ENCODE data around the gene NKX6-2.
"Not testable (repeated sequence)": the region's sequence is repeated elsewhere in the genome, so short reads cannot be mapped to it uniquely, and the experiment has no call there.

NKX6-2 gene

GRCh38 chr10:132792796-132793195 is 6.8 kb upstream of the NKX6-2 start:
- Histone ChIP-seq H3K4me1 (ENCODE audit: insufficient read depth, low read length, severe bottlenecking) (no peaks in the 10 kb centered on the region), H3K9me2 (ENCODE audit: low read depth, low read length) (no peaks in the 10 kb centered on the region), H3K27me3 (ENCODE audit: insufficient read depth, low read length) (no peaks in the 10 kb centered on the region), H3K4me2 (ENCODE audit: low read length) (no peak overlapping the region), H3F3A (ENCODE audit: insufficient read depth, low read length) (no peaks in the 10 kb centered on the region), H3K4me3 (ENCODE audit: low read depth, low read length, poor library complexity, severe bottlenecking) (no peak overlapping the region), H3K79me2 (ENCODE audit: insufficient read depth, low read length) (no peaks in the 10 kb centered on the region), H4K20me1 (ENCODE audit: insufficient read depth, low read length) (no peaks in the 10 kb centered on the region), H3K27ac (ENCODE audit: low read depth, low read length, poor library complexity, severe bottlenecking) (no peak overlapping the region), H3K9ac (ENCODE audit: low read length) (no peak overlapping the region), H3K36me3 (ENCODE audit: insufficient read depth, low read length) (no peaks in the 10 kb centered on the region), H3K9me3 (ENCODE audit: low read length) (no peaks in the 10 kb centered on the region), H2AFZ (ENCODE audit: low read length) (no peak overlapping the region)
- no peak for TF ChIP-seq EZH2 (IDR thresholded peaks at IDR 0.05; ENCODE audit: borderline replicate concordance, low read length)
- TF ChIP-seq, protein P1, sequence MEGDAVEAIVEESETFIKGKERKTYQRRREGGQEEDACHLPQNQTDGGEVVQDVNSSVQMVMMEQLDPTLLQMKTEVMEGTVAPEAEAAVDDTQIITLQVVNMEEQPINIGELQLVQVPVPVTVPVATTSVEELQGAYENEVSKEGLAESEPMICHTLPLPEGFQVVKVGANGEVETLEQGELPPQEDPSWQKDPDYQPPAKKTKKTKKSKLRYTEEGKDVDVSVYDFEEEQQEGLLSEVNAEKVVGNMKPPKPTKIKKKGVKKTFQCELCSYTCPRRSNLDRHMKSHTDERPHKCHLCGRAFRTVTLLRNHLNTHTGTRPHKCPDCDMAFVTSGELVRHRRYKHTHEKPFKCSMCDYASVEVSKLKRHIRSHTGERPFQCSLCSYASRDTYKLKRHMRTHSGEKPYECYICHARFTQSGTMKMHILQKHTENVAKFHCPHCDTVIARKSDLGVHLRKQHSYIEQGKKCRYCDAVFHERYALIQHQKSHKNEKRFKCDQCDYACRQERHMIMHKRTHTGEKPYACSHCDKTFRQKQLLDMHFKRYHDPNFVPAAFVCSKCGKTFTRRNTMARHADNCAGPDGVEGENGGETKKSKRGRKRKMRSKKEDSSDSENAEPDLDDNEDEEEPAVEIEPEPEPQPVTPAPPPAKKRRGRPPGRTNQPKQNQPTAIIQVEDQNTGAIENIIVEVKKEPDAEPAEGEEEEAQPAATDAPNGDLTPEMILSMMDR (IDR thresholded peaks at IDR 0.05; ENCODE audit: low read length) = no peak

GRCh38 chr10:132792099-132792498 is 6.2 kb upstream of the NKX6-2 start:
- not testable (repeated sequence) for H2AFZ ChIP-seq (ENCODE audit: low read length); H3K36me3 ChIP-seq (ENCODE audit: insufficient read depth, low read length); H3K4me2 ChIP-seq (ENCODE audit: low read length); H3K4me3 ChIP-seq (ENCODE audit: low read depth, low read length, poor library complexity, severe bottlenecking); H4K20me1 ChIP-seq (ENCODE audit: insufficient read depth, low read length); H3K79me2 ChIP-seq (ENCODE audit: insufficient read depth, low read length); H3F3A ChIP-seq (ENCODE audit: insufficient read depth, low read length); H3K9ac ChIP-seq (ENCODE audit: low read length); H3K9me3 ChIP-seq (ENCODE audit: low read length); H3K27ac ChIP-seq (ENCODE audit: low read depth, low read length, poor library complexity, severe bottlenecking); H3K4me1 ChIP-seq (ENCODE audit: insufficient read depth, low read length, severe bottlenecking); H3K9me2 ChIP-seq (ENCODE audit: low read depth, low read length); H3K27me3 ChIP-seq (ENCODE audit: insufficient read depth, low read length)

GRCh38 chr10:132790934-132791829 is 5.2 kb upstream of the NKX6-2 start:
- Histone ChIP-seq H3K4me3 (ENCODE audit: low read depth, low read length, poor library complexity, severe bottlenecking) (no peak overlapping the region), H4K20me1 (ENCODE audit: insufficient read depth, low read length) (no peaks in the 10 kb centered on the region), H3K9me3 (ENCODE audit: low read length) (no peaks in the 10 kb centered on the region), H2AFZ (ENCODE audit: low read length) (no peak overlapping the region), H3K4me1 (ENCODE audit: insufficient read depth, low read length, severe bottlenecking) (no peaks in the 10 kb centered on the region), H3K27me3 (ENCODE audit: insufficient read depth, low read length) (no peaks in the 10 kb centered on the region), H3K79me2 (ENCODE audit: insufficient read depth, low read length) (no peaks in the 10 kb centered on the region), H3K9ac (ENCODE audit: low read length) (no peak overlapping the region), H3K36me3 (ENCODE audit: insufficient read depth, low read length) (no peaks in the 10 kb centered on the region), H3K9me2 (ENCODE audit: low read depth, low read length) (no peaks in the 10 kb centered on the region), H3K4me2 (ENCODE audit: low read length) (no peak overlapping the region), H3K27ac (ENCODE audit: low read depth, low read length, poor library complexity, severe bottlenecking) (no peak overlapping the region), H3F3A (ENCODE audit: insufficient read depth, low read length) (no peaks in the 10 kb centered on the region)
- TF ChIP-seq, protein P1 (IDR thresholded peaks at IDR 0.05; ENCODE audit: low read length) = no peak
- no peak for TF ChIP-seq EZH2 (IDR thresholded peaks at IDR 0.05; ENCODE audit: borderline replicate concordance, low read length)

- Histone ChIP-seq H3K79me2 (ENCODE audit: insufficient read depth, low read length) (no peaks in the 10 kb centered on the region), H3K36me3 (ENCODE audit: insufficient read depth, low read length) (no peaks in the 10 kb centered on the region), H3K4me1 (ENCODE audit: insufficient read depth, low read length, severe bottlenecking) (no peaks in the 10 kb centered on the region), H3K27me3 (ENCODE audit: insufficient read depth, low read length) (no peaks in the 10 kb centered on the region), H4K20me1 (ENCODE audit: insufficient read depth, low read length) (no peaks in the 10 kb centered on the region), H3K9ac (ENCODE audit: low read length) (no peak overlapping the region), H3K27ac (ENCODE audit: low read depth, low read length, poor library complexity, severe bottlenecking) (no peak overlapping the region), H2AFZ (ENCODE audit: low read length) (no peak overlapping the region), H3K9me3 (ENCODE audit: low read length) (no peaks in the 10 kb centered on the region), H3K9me2 (ENCODE audit: low read depth, low read length) (no peaks in the 10 kb centered on the region), H3K4me3 (ENCODE audit: low read depth, low read length, poor library complexity, severe bottlenecking) (no peak overlapping the region), H3K4me2 (ENCODE audit: low read length) (no peak overlapping the region), H3F3A (ENCODE audit: insufficient read depth, low read length) (no peaks in the 10 kb centered on the region)
- TF ChIP-seq, protein P1 (IDR thresholded peaks at IDR 0.05; ENCODE audit: low read length) = no peak
- no peak for TF ChIP-seq EZH2 (IDR thresholded peaks at IDR 0.05; ENCODE audit: borderline replicate concordance, low read length)
These were observed 4.5 kb upstream of the NKX6-2 start for GRCh38 chr10:132790470-132790869.
